A549 (cell line): ENCODE measurements around the gene SCO2.

Experiments used
- CEBPB ChIP-seq, 2 experiments: fragments of >200 bp in 1 of 2; sonication (Bioruptor Twin) in 1 of 2; formaldehyde crosslinking in 1 of 2; IDR thresholded peaks; 2 replicates each; pipeline ENCODE4 v1.6.1; 2012 to 2016
- EP300 ChIP-seq, 2 experiments: fragments of >200 bp; sonication (Bioruptor Twin); formaldehyde crosslinking; IDR thresholded peaks; 2 replicates in 1 of 2; 3 replicates in 1 of 2; pipeline ENCODE4 v1.6.1; 2016 to 2017
- MAZ ChIP-seq: fragments of 150-350 bp; IDR thresholded peaks from 2 replicates; pipeline ENCODE4 v1.6.1; 2014; ENCODE audit warnings: antibody characterized with exemption, low read depth, low read length, borderline replicate concordance
- MYC ChIP-seq: IDR thresholded peaks from 2 replicates; pipeline ENCODE4 v1.6.1; 2012; ENCODE audit warnings: mild to moderate bottlenecking, inconsistent platforms, low read length, improper control_type of control experiment, borderline replicate concordance
- RFX5 ChIP-seq: fragments of 450-650 bp; IDR thresholded peaks from 2 replicates; pipeline ENCODE4 v1.7.1; 2014; ENCODE audit warnings: antibody characterized with exemption, mild to moderate bottlenecking, moderate library complexity
- ZNF302 ChIP-seq: fragments of 250-450 bp; sonication (Bioruptor Pico); IDR thresholded peaks from 2 replicates; pipeline ENCODE4 v1.9.0; 2021; ENCODE audit warnings: inconsistent platforms, mild to moderate bottlenecking, moderate library complexity
- TF ChIP-seq, protein P1 (sequence below): fragments of >200 bp; sonication (Bioruptor Twin); formaldehyde crosslinking; IDR thresholded peaks from 3 replicates; pipeline ENCODE4 v1.5.1; 2016
- TF ChIP-seq, protein P2 (sequence below): fragments of 200-600 bp; sonication (generic); IDR thresholded peaks from 2 replicates; pipeline ENCODE4 v1.6.1; 2016; ENCODE audit warnings: antibody characterized with exemption, mild to moderate bottlenecking, moderate library complexity

GRCh38 chr22:50569896-50570535 is 44.6 kb upstream of the SCO2 start:
- TF ChIP-seq MAZ (no peak), MYC (no peak), ZNF302 (CRISPR knock-in tag) (no peak), RFX5 (no peak), EP300 (IDR thresholded peaks at IDR 0.05) (no peak), CEBPB (IDR thresholded peaks at IDR 0.05) (no peak)
- TF ChIP-seq, protein P1, sequence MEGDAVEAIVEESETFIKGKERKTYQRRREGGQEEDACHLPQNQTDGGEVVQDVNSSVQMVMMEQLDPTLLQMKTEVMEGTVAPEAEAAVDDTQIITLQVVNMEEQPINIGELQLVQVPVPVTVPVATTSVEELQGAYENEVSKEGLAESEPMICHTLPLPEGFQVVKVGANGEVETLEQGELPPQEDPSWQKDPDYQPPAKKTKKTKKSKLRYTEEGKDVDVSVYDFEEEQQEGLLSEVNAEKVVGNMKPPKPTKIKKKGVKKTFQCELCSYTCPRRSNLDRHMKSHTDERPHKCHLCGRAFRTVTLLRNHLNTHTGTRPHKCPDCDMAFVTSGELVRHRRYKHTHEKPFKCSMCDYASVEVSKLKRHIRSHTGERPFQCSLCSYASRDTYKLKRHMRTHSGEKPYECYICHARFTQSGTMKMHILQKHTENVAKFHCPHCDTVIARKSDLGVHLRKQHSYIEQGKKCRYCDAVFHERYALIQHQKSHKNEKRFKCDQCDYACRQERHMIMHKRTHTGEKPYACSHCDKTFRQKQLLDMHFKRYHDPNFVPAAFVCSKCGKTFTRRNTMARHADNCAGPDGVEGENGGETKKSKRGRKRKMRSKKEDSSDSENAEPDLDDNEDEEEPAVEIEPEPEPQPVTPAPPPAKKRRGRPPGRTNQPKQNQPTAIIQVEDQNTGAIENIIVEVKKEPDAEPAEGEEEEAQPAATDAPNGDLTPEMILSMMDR, result no peak
- TF ChIP-seq, protein P2, sequence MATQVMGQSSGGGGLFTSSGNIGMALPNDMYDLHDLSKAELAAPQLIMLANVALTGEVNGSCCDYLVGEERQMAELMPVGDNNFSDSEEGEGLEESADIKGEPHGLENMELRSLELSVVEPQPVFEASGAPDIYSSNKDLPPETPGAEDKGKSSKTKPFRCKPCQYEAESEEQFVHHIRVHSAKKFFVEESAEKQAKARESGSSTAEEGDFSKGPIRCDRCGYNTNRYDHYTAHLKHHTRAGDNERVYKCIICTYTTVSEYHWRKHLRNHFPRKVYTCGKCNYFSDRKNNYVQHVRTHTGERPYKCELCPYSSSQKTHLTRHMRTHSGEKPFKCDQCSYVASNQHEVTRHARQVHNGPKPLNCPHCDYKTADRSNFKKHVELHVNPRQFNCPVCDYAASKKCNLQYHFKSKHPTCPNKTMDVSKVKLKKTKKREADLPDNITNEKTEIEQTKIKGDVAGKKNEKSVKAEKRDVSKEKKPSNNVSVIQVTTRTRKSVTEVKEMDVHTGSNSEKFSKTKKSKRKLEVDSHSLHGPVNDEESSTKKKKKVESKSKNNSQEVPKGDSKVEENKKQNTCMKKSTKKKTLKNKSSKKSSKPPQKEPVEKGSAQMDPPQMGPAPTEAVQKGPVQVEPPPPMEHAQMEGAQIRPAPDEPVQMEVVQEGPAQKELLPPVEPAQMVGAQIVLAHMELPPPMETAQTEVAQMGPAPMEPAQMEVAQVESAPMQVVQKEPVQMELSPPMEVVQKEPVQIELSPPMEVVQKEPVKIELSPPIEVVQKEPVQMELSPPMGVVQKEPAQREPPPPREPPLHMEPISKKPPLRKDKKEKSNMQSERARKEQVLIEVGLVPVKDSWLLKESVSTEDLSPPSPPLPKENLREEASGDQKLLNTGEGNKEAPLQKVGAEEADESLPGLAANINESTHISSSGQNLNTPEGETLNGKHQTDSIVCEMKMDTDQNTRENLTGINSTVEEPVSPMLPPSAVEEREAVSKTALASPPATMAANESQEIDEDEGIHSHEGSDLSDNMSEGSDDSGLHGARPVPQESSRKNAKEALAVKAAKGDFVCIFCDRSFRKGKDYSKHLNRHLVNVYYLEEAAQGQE, result no peak
